Testis (tissue), 2 donors: ENCODE measurements around the gene LOC101059915.
"Not testable (repeated sequence)": the region's sequence is repeated elsewhere in the genome, so short reads cannot be mapped to it uniquely, and the experiment has no call there.

Experiments used
- CTCF ChIP-seq, 3 experiments: fragments of 450-650 bp in 2 of 3; fragments of 200-600 bp in 1 of 3; sonication (generic) in 1 of 3; IDR thresholded peaks; one replicate each; pipeline ENCODE4 v1.5.1; 2016 to 2019; ENCODE audit warnings: antibody characterized with exemption in 3 of 3, mild to moderate bottlenecking in 2 of 3, moderate library complexity in 1 of 3
- POLR2A ChIP-seq: fragments of 450-650 bp; IDR thresholded peaks from one replicate; pipeline ENCODE4 v1.6.1; 2017; ENCODE audit warnings: antibody characterized with exemption, mild to moderate bottlenecking, moderate library complexity

GRCh38 chrX:71699023-71699344 lies 31.6 kb downstream of the LOC101059915 start:
- not testable (repeated sequence) for TF ChIP-seq CTCF (IDR thresholded peaks at IDR 0.05); POLR2A
